ENCODE data around the gene RAD51B.

Gene RAD51B

GRCh38 chr14:68626386-68626785 lies 806.8 kb downstream of the RAD51B start:
- H3K27ac ChIP-seq (ENCODE audit: low read depth, low read length): no peak overlapping the region
- H3K9ac ChIP-seq (ENCODE audit: low read length in 5 of 5): no peak overlapping the region
- no peaks in the 10 kb centered on the region for H3K36me3 ChIP-seq (ENCODE audit: control insufficient read depth in 5 of 5, insufficient read depth in 5 of 5, low read length in 5 of 5)
- H3K9me3 ChIP-seq (ENCODE audit: control insufficient read depth in 5 of 5, low read length in 5 of 5): no peaks in the 10 kb centered on the region
- no peak overlapping the region for H3K4me3 ChIP-seq (ENCODE audit: low read depth in 1 of 5, low read length in 5 of 5)
- H3K4me1 ChIP-seq (ENCODE audit: control insufficient read depth in 5 of 5, insufficient read depth in 5 of 5, low read length in 5 of 5): peaks cover 8 to 46% (median 37%) of the 10 kb centered on the region in 5 donors
- H3K27me3 ChIP-seq (ENCODE audit: control insufficient read depth in 5 of 5, insufficient read depth in 4 of 5, low read length in 5 of 5): no peaks in the 10 kb centered on the region

GRCh38 chr14:68627050-68627867 lies 807.7 kb downstream of the RAD51B start:
- Histone ChIP-seq H3K27ac (ENCODE audit: low read depth, low read length) (no peak overlapping the region), H3K4me1 (ENCODE audit: control insufficient read depth in 5 of 5, insufficient read depth in 5 of 5, low read length in 5 of 5) (peaks cover 8 to 47% (median 39%) of the 10 kb centered on the region in 5 donors)

GRCh38 chr14:68627868-68628604 lies 808.5 kb downstream of the RAD51B start:
- Histone ChIP-seq H3K27ac (ENCODE audit: low read depth, low read length) (no peak overlapping the region), H3K9me3 (ENCODE audit: control insufficient read depth in 5 of 5, low read length in 5 of 5) (no peaks in the 10 kb centered on the region), H3K36me3 (ENCODE audit: control insufficient read depth in 5 of 5, insufficient read depth in 5 of 5, low read length in 5 of 5) (no peaks in the 10 kb centered on the region), H3K9ac (ENCODE audit: low read length in 5 of 5) (no peak overlapping the region), H3K4me3 (ENCODE audit: low read depth in 1 of 5, low read length in 5 of 5) (peak overlapping the region in 1 of 5 donors; percentile 13), H3K4me1 (ENCODE audit: control insufficient read depth in 5 of 5, insufficient read depth in 5 of 5, low read length in 5 of 5) (peaks cover 9 to 54% (median 47%) of the 10 kb centered on the region in 5 donors), H3K27me3 (ENCODE audit: control insufficient read depth in 5 of 5, insufficient read depth in 4 of 5, low read length in 5 of 5) (no peaks in the 10 kb centered on the region)

More at GRCh38 chr14:68627050-68627867, 807.7 kb downstream of the RAD51B start:
- Histone ChIP-seq H3K4me3 (ENCODE audit: low read depth in 1 of 5, low read length in 5 of 5) (no peak overlapping the region), H3K9ac (ENCODE audit: low read length in 5 of 5) (no peak overlapping the region), H3K9me3 (ENCODE audit: control insufficient read depth in 5 of 5, low read length in 5 of 5) (no peaks in the 10 kb centered on the region), H3K36me3 (ENCODE audit: control insufficient read depth in 5 of 5, insufficient read depth in 5 of 5, low read length in 5 of 5) (no peaks in the 10 kb centered on the region), H3K27me3 (ENCODE audit: control insufficient read depth in 5 of 5, insufficient read depth in 4 of 5, low read length in 5 of 5) (no peaks in the 10 kb centered on the region)

GRCh38 chr14:68628605-68629310 lies 809.2 kb downstream of the RAD51B start:
- Histone ChIP-seq H3K9ac (ENCODE audit: low read length in 5 of 5) (peak overlapping the region in 1 of 5 donors; percentile 9), H3K9me3 (ENCODE audit: control insufficient read depth in 5 of 5, low read length in 5 of 5) (no peaks in the 10 kb centered on the region), H3K27me3 (ENCODE audit: control insufficient read depth in 5 of 5, insufficient read depth in 4 of 5, low read length in 5 of 5) (no peaks in the 10 kb centered on the region), H3K36me3 (ENCODE audit: control insufficient read depth in 5 of 5, insufficient read depth in 5 of 5, low read length in 5 of 5) (no peaks in the 10 kb centered on the region), H3K4me1 (ENCODE audit: control insufficient read depth in 5 of 5, insufficient read depth in 5 of 5, low read length in 5 of 5) (peaks cover 11 to 62% (median 54%) of the 10 kb centered on the region in 5 donors), H3K4me3 (ENCODE audit: low read depth in 1 of 5, low read length in 5 of 5) (peak overlapping the region in 1 of 5 donors; percentile 13), H3K27ac (ENCODE audit: low read depth, low read length) (no peak overlapping the region)

GRCh38 chr14:68630081-68630571 lies 810.5 kb downstream of the RAD51B start:
- Histone ChIP-seq H3K36me3 (ENCODE audit: control insufficient read depth in 5 of 5, insufficient read depth in 5 of 5, low read length in 5 of 5) (no peaks in the 10 kb centered on the region), H3K27me3 (ENCODE audit: control insufficient read depth in 5 of 5, insufficient read depth in 4 of 5, low read length in 5 of 5) (no peaks in the 10 kb centered on the region), H3K27ac (ENCODE audit: low read depth, low read length) (peak overlapping the region; percentile 97), H3K9ac (ENCODE audit: low read length in 5 of 5) (peak overlapping the region in 1 of 5 donors; percentile 83), H3K4me3 (ENCODE audit: low read depth in 1 of 5, low read length in 5 of 5) (peak overlapping the region; percentile 13 to 64 (median 51)), H3K9me3 (ENCODE audit: control insufficient read depth in 5 of 5, low read length in 5 of 5) (no peaks in the 10 kb centered on the region), H3K4me1 (ENCODE audit: control insufficient read depth in 5 of 5, insufficient read depth in 5 of 5, low read length in 5 of 5) (peaks cover 11 to 67% (median 62%) of the 10 kb centered on the region in 5 donors)

GRCh38 chr14:68630611-68631393 lies 811.2 kb downstream of the RAD51B start:
- H3K36me3 ChIP-seq (ENCODE audit: control insufficient read depth in 5 of 5, insufficient read depth in 5 of 5, low read length in 5 of 5): no peaks in the 10 kb centered on the region
- H3K4me1 ChIP-seq (ENCODE audit: control insufficient read depth in 5 of 5, insufficient read depth in 5 of 5, low read length in 5 of 5): peaks cover 11 to 67% (median 62%) of the 10 kb centered on the region in 5 donors
- H3K27ac ChIP-seq (ENCODE audit: low read depth, low read length): peak overlapping the region; percentile 97
- H3K27me3 ChIP-seq (ENCODE audit: control insufficient read depth in 5 of 5, insufficient read depth in 4 of 5, low read length in 5 of 5): no peaks in the 10 kb centered on the region
- peak overlapping the region; percentile 16 to 64 (median 51) for H3K4me3 ChIP-seq (ENCODE audit: low read depth in 1 of 5, low read length in 5 of 5)
- peak overlapping the region in 3 of 5 donors; percentile 60 to 83 (median 81) for H3K9ac ChIP-seq (ENCODE audit: low read length in 5 of 5)
- H3K9me3 ChIP-seq (ENCODE audit: control insufficient read depth in 5 of 5, low read length in 5 of 5): no peaks in the 10 kb centered on the region

GRCh38 chr14:68631394-68632053 lies 811.9 kb downstream of the RAD51B start:
- peaks cover 11 to 64% (median 62%) of the 10 kb centered on the region in 5 donors for H3K4me1 ChIP-seq (ENCODE audit: control insufficient read depth in 5 of 5, insufficient read depth in 5 of 5, low read length in 5 of 5)
- peak overlapping the region; percentile 16 to 64 (median 51) for H3K4me3 ChIP-seq (ENCODE audit: low read depth in 1 of 5, low read length in 5 of 5)
- no peaks in the 10 kb centered on the region for H3K9me3 ChIP-seq (ENCODE audit: control insufficient read depth in 5 of 5, low read length in 5 of 5)
- peak overlapping the region in 4 of 5 donors; percentile 21 to 83 (median 70) for H3K9ac ChIP-seq (ENCODE audit: low read length in 5 of 5)
- no peaks in the 10 kb centered on the region for H3K27me3 ChIP-seq (ENCODE audit: control insufficient read depth in 5 of 5, insufficient read depth in 4 of 5, low read length in 5 of 5)
- peak overlapping the region; percentile 97 for H3K27ac ChIP-seq (ENCODE audit: low read depth, low read length)
- no peaks in the 10 kb centered on the region for H3K36me3 ChIP-seq (ENCODE audit: control insufficient read depth in 5 of 5, insufficient read depth in 5 of 5, low read length in 5 of 5)

GRCh38 chr14:68632054-68632895 lies 812.7 kb downstream of the RAD51B start:
- Histone ChIP-seq H3K4me3 (ENCODE audit: low read depth in 1 of 5, low read length in 5 of 5) (peak overlapping the region in 4 of 5 donors; percentile 49 to 64 (median 55)), H3K9me3 (ENCODE audit: control insufficient read depth in 5 of 5, low read length in 5 of 5) (no peaks in the 10 kb centered on the region), H3K4me1 (ENCODE audit: control insufficient read depth in 5 of 5, insufficient read depth in 5 of 5, low read length in 5 of 5) (peaks cover 8 to 64% (median 59%) of the 10 kb centered on the region in 5 donors), H3K36me3 (ENCODE audit: control insufficient read depth in 5 of 5, insufficient read depth in 5 of 5, low read length in 5 of 5) (no peaks in the 10 kb centered on the region), H3K27me3 (ENCODE audit: control insufficient read depth in 5 of 5, insufficient read depth in 4 of 5, low read length in 5 of 5) (no peaks in the 10 kb centered on the region), H3K27ac (ENCODE audit: low read depth, low read length) (peak overlapping the region; percentile 97), H3K9ac (ENCODE audit: low read length in 5 of 5) (peak overlapping the region in 4 of 5 donors; percentile 21 to 83 (median 50))
